ENCODE results near the gene CA5A. TPM values are rescaled to one million over a fixed set of nuclear protein-coding genes. Genes with fewer than 3 reads are reported as not detected.
"Not testable (repeated sequence)": the region's sequence is repeated elsewhere in the genome, so short reads cannot be mapped to it uniquely, and the experiment has no call there.

CA5A gene
- total RNA-seq, 3 donors from 2014 or later = not detected

- no peak overlapping the region for H3K4me3 ChIP-seq
- peaks cover 0 to 3% of the 10 kb centered on the region in 2 donors for H3K27me3 ChIP-seq
- H3K9me3 ChIP-seq = no peaks in the 10 kb centered on the region
- H3K27ac ChIP-seq = no peak overlapping the region
- no peaks in the 10 kb centered on the region for H3K4me1 ChIP-seq
- intact Hi-C loops (cut with DNase I; ENCODE audit: low total_unique reads) = no loop called here
- no peaks in the 10 kb centered on the region for H3K36me3 ChIP-seq
- no peak for DNase-seq (ENCODE audit: low spot score in 2 of 2)
- TF ChIP-seq POLR2AphosphoS5 (IDR thresholded peaks at IDR 0.05) = no peak
- TF ChIP-seq POLR2A (IDR thresholded peaks at IDR 0.05) = no peak
- TF ChIP-seq, protein P1, sequence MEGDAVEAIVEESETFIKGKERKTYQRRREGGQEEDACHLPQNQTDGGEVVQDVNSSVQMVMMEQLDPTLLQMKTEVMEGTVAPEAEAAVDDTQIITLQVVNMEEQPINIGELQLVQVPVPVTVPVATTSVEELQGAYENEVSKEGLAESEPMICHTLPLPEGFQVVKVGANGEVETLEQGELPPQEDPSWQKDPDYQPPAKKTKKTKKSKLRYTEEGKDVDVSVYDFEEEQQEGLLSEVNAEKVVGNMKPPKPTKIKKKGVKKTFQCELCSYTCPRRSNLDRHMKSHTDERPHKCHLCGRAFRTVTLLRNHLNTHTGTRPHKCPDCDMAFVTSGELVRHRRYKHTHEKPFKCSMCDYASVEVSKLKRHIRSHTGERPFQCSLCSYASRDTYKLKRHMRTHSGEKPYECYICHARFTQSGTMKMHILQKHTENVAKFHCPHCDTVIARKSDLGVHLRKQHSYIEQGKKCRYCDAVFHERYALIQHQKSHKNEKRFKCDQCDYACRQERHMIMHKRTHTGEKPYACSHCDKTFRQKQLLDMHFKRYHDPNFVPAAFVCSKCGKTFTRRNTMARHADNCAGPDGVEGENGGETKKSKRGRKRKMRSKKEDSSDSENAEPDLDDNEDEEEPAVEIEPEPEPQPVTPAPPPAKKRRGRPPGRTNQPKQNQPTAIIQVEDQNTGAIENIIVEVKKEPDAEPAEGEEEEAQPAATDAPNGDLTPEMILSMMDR (IDR thresholded peaks at IDR 0.05) = no peak
Observed at GRCh38 chr16:87881324-87882200, 54.8 kb downstream of the CA5A start.

GRCh38 chr16:87880117-87880696 is 56.1 kb downstream of the CA5A start:
- Histone ChIP-seq H3K27me3 (peaks cover 0 to 11% of the 10 kb centered on the region in 2 donors), H3K9me3 (no peaks in the 10 kb centered on the region), H3K4me1 (no peaks in the 10 kb centered on the region), H3K4me3 (no peak overlapping the region), H3K27ac (no peak overlapping the region), H3K36me3 (no peaks in the 10 kb centered on the region)
- TF ChIP-seq, protein P1 (IDR thresholded peaks at IDR 0.05) = no peak
- TF ChIP-seq POLR2A (IDR thresholded peaks at IDR 0.05) (no peak), POLR2AphosphoS5 (IDR thresholded peaks at IDR 0.05) (no peak)
- intact Hi-C loops (cut with DNase I; ENCODE audit: low total_unique reads) = no loop called here
- no peak for DNase-seq (ENCODE audit: low spot score in 2 of 2)

DNA sequence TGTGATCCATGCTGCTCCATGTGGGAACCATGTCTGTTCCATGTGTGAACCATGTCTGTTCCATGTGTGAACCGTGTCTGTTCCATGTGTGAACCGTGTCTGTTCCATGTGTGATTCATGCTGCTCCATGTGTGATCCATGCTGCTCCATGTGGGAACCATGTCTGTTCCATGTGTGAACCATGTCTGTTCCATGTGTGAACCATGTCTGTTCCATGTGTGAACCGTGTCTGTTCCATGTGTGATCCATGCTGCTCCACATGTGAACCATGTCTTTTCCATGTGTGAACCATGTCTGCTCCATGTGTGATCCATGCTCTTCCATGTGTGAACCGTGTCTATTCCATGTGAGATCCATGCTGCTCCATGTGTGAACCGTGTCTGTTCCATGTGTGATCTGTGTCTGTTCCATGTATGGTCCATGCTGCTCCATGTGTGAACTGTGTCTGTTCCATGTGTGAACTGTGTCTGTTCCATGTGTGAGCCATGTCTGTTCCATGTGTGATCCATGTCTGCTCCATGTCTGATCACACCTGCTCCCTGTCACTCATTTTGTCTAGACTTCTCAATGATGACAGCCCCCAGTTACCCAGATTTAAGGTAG is 56.8 kb downstream of the CA5A start:
- H3K36me3 ChIP-seq = not testable (repeated sequence)

DNA sequence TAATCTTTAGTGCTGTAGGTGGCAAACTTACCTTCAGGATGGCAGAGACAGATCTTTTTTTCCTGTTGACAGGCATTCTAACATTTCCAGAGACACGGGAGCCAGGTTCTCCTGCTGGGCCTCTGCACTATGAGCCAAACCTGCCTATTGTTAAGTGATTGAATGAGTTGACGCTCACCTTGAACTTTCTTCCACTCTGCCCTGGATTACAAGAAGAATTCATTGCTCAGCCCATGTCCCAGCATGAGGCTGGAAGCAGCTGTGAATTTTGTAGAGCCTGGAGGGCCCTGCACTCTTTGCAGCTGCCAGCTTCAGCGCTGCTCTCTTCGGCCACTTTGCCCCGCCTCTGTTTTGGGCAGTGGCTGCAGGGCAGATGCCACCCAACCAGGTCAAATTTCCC is 57.6 kb downstream of the CA5A start:
- Histone ChIP-seq H3K4me3 (no peak overlapping the region), H3K36me3 (no peaks in the 10 kb centered on the region), H3K9me3 (no peaks in the 10 kb centered on the region), H3K4me1 (no peaks in the 10 kb centered on the region), H3K27me3 (peaks cover 0 to 15% of the 10 kb centered on the region in 2 donors), H3K27ac (no peak overlapping the region)
- intact Hi-C loops (cut with DNase I; ENCODE audit: low total_unique reads) = no loop called here
- DNase-seq (ENCODE audit: low spot score in 2 of 2) = no peak
- TF ChIP-seq POLR2A (IDR thresholded peaks at IDR 0.05) (no peak), POLR2AphosphoS5 (IDR thresholded peaks at IDR 0.05) (no peak)
- TF ChIP-seq, protein P1 (IDR thresholded peaks at IDR 0.05) = no peak

More for the DNA sequence above, 56.8 kb downstream of the CA5A start:
- H3K9me3 ChIP-seq; H3K4me1 ChIP-seq; intact Hi-C loops (cut with DNase I; ENCODE audit: low total_unique reads); DNase-seq (ENCODE audit: low spot score in 2 of 2); H3K27ac ChIP-seq; H3K4me3 ChIP-seq: not testable (repeated sequence)
- peaks cover 0 to 15% of the 10 kb centered on the region in 2 donors for H3K27me3 ChIP-seq

- Histone ChIP-seq H3K27ac (no peak overlapping the region), H3K9me3 (no peaks in the 10 kb centered on the region), H3K27me3 (peaks cover 0 to 15% of the 10 kb centered on the region in 2 donors), H3K36me3 (no peaks in the 10 kb centered on the region), H3K4me1 (no peaks in the 10 kb centered on the region), H3K4me3 (no peak overlapping the region)
- TF ChIP-seq, protein P1 (IDR thresholded peaks at IDR 0.05) = no peak
- TF ChIP-seq POLR2A (IDR thresholded peaks at IDR 0.05) = no peak
- no peak for TF ChIP-seq POLR2AphosphoS5 (IDR thresholded peaks at IDR 0.05)
- intact Hi-C loops (cut with DNase I; ENCODE audit: low total_unique reads) = no loop called here
- DNase-seq (ENCODE audit: low spot score in 2 of 2) = no peak
Observed at GRCh38 chr16:87877942-87878507, 58.3 kb downstream of the CA5A start.
